Naive B cell (primary cell): ENCODE data around the gene CPZ. TPM values are rescaled to one million over a fixed set of nuclear protein-coding genes. Genes with fewer than 3 reads are reported as not detected.

ENCODE experiments used
- ATAC-seq, 2 donors: fragments of 150-1000 bp; cut with Tn5 transposase; 2 replicates each; pipeline ENCODE4 v1.10.0; 2021; ENCODE audit warnings: low read depth in 2 of 2, mild to moderate bottlenecking in 2 of 2, moderate library complexity in 2 of 2
- DNase-seq: peaks from one replicate; pipeline ENCODE4 v3.0.0; 2022
- H3K27ac Mint-ChIP-seq, 6 donors: one replicate each; pipeline ENCODE4 v1.8.0; 2020 to 2022; ENCODE audit warnings: mild to moderate bottlenecking in 6 of 6, mixed read lengths in 6 of 6, moderate library complexity in 5 of 6, inconsistent platforms in 2 of 6
- H3K27me3 Mint-ChIP-seq, 3 donors: one replicate each; pipeline ENCODE4 v1.8.0; 2021 to 2022; ENCODE audit warnings: mixed read lengths in 3 of 3, mild to moderate bottlenecking in 1 of 3
- H3K36me3 Mint-ChIP-seq, 2 donors: one replicate each; pipeline ENCODE4 v1.8.0; 2020 to 2022; ENCODE audit warnings: mixed read lengths in 2 of 2, inconsistent platforms in 1 of 2, mild to moderate bottlenecking in 1 of 2
- H3K4me1 Mint-ChIP-seq, 3 donors: one replicate each; pipeline ENCODE4 v1.8.0; 2020 to 2022; ENCODE audit warnings: mixed read lengths in 3 of 3, inconsistent platforms in 1 of 3, mild to moderate bottlenecking in 1 of 3, moderate library complexity in 1 of 3
- H3K4me3 Mint-ChIP-seq, 8 donors: one replicate each; pipeline ENCODE4 v1.8.0; 2020 to 2022; ENCODE audit warnings: mild to moderate bottlenecking in 8 of 8, mixed read lengths in 8 of 8, moderate library complexity in 8 of 8, inconsistent platforms in 2 of 8
- H3K9me3 Mint-ChIP-seq, 7 donors: one replicate each; pipeline ENCODE4 v1.8.0; 2020 to 2022; ENCODE audit warnings: mixed read lengths in 7 of 7, mild to moderate bottlenecking in 5 of 7, inconsistent platforms in 2 of 7, moderate library complexity in 1 of 7
- polyA plus RNA-seq, 6 donors: library from polyadenylated mRNA; unstranded; fragments of 300-500 nt; fragmentation: Illumina TruSeq; gene quantifications; one replicate each; pipeline ENCODE4 v1.2.3, GENCODE V29; 2021; ENCODE audit warnings: low read depth in 6 of 6

Gene CPZ
- polyA plus RNA-seq, 6 donors from 2014 or later: not detected

GRCh38 chr4:8607603-8608481 lies 15.3 kb downstream of the CPZ start:
- Mint-ChIP-seq H3K9me3 (peaks cover 0 to 5% (median 0%) of the 10 kb centered on the region in 7 donors), H3K4me1 (peaks cover 0 to 5% (median 3%) of the 10 kb centered on the region in 3 donors)

GRCh38 chr4:8608714-8609391 lies 16.3 kb downstream of the CPZ start:
- Mint-ChIP-seq H3K36me3 (no peaks in the 10 kb centered on the region), H3K4me3 (no peak overlapping the region), H3K9me3 (peaks cover 0 to 5% (median 0%) of the 10 kb centered on the region in 7 donors), H3K27ac (peak overlapping the region in 1 of 6 donors; percentile 8), H3K27me3 (peaks cover 6 to 25% (median 10%) of the 10 kb centered on the region in 3 donors), H3K4me1 (peaks cover 0 to 5% (median 3%) of the 10 kb centered on the region in 3 donors)
- DNase-seq: no peak
- no peak for ATAC-seq

More at GRCh38 chr4:8607603-8608481, 15.3 kb downstream of the CPZ start:
- Mint-ChIP-seq H3K27me3 (peaks cover 6 to 25% (median 10%) of the 10 kb centered on the region in 3 donors), H3K27ac (no peak overlapping the region), H3K36me3 (no peaks in the 10 kb centered on the region), H3K4me3 (no peak overlapping the region)
- no peak for ATAC-seq
- no peak for DNase-seq

- no peak overlapping the region for H3K4me3 Mint-ChIP-seq
- H3K4me1 Mint-ChIP-seq: peaks cover 0 to 5% (median 3%) of the 10 kb centered on the region in 3 donors
- H3K9me3 Mint-ChIP-seq: peaks cover 0 to 5% (median 0%) of the 10 kb centered on the region in 7 donors
- H3K27ac Mint-ChIP-seq: peak overlapping the region in 1 of 6 donors; percentile 8
- H3K27me3 Mint-ChIP-seq: peaks cover 6 to 25% (median 10%) of the 10 kb centered on the region in 3 donors
- DNase-seq (no peak), ATAC-seq (no peak)
- no peaks in the 10 kb centered on the region for H3K36me3 Mint-ChIP-seq
Measured at GRCh38 chr4:8609406-8609805, 16.8 kb downstream of the CPZ start.

- DNase-seq: no peak
- ATAC-seq: no peak
Measured at GRCh38 chr4:8609824-8610350, 17.3 kb downstream of the CPZ start.

GRCh38 chr4:8610858-8611616 lies 18.5 kb downstream of the CPZ start:
- Mint-ChIP-seq H3K4me1 (peaks cover 0 to 5% (median 3%) of the 10 kb centered on the region in 3 donors), H3K27me3 (peaks cover 6 to 25% (median 10%) of the 10 kb centered on the region in 3 donors), H3K4me3 (no peak overlapping the region), H3K9me3 (peaks cover 0 to 5% (median 0%) of the 10 kb centered on the region in 7 donors), H3K27ac (no peak overlapping the region), H3K36me3 (no peaks in the 10 kb centered on the region)
- DNase-seq (no peak), ATAC-seq (no peak)

More at GRCh38 chr4:8609824-8610350, 17.3 kb downstream of the CPZ start:
- no peak overlapping the region for H3K27ac Mint-ChIP-seq
- H3K4me1 Mint-ChIP-seq: peaks cover 0 to 5% (median 3%) of the 10 kb centered on the region in 3 donors
- peaks cover 0 to 5% (median 0%) of the 10 kb centered on the region in 7 donors for H3K9me3 Mint-ChIP-seq
- H3K36me3 Mint-ChIP-seq: no peaks in the 10 kb centered on the region
- H3K4me3 Mint-ChIP-seq: no peak overlapping the region
- peaks cover 6 to 25% (median 10%) of the 10 kb centered on the region in 3 donors for H3K27me3 Mint-ChIP-seq

- no peak for DNase-seq
- no peak for ATAC-seq
- Mint-ChIP-seq H3K27me3 (peaks cover 6 to 25% (median 10%) of the 10 kb centered on the region in 3 donors), H3K4me1 (peaks cover 0 to 5% (median 3%) of the 10 kb centered on the region in 3 donors), H3K4me3 (no peak overlapping the region), H3K9me3 (peaks cover 0 to 5% (median 0%) of the 10 kb centered on the region in 7 donors), H3K27ac (peak overlapping the region in 1 of 6 donors; percentile 70), H3K36me3 (no peaks in the 10 kb centered on the region)
Measured at GRCh38 chr4:8612646-8613045, 20.1 kb downstream of the CPZ start.

- Mint-ChIP-seq H3K4me3 (no peak overlapping the region), H3K27me3 (peaks cover 6 to 23% (median 10%) of the 10 kb centered on the region in 3 donors), H3K27ac (no peak overlapping the region), H3K36me3 (no peaks in the 10 kb centered on the region), H3K4me1 (peaks cover 0 to 5% (median 3%) of the 10 kb centered on the region in 3 donors), H3K9me3 (peaks cover 0 to 5% (median 0%) of the 10 kb centered on the region in 7 donors)
- ATAC-seq: no peak
- DNase-seq: no peak
Measured at GRCh38 chr4:8613421-8614364, 21.1 kb downstream of the CPZ start.

- Mint-ChIP-seq H3K4me1 (no peaks in the 10 kb centered on the region), H3K27me3 (peaks cover 0 to 15% (median 5%) of the 10 kb centered on the region in 3 donors), H3K4me3 (no peak overlapping the region), H3K9me3 (no peaks in the 10 kb centered on the region), H3K36me3 (no peaks in the 10 kb centered on the region), H3K27ac (no peak overlapping the region)
- ATAC-seq (no peak), DNase-seq (no peak)
Measured at GRCh38 chr4:8614365-8615193, 22.0 kb downstream of the CPZ start.

GRCh38 chr4:8615366-8615765 lies 22.8 kb downstream of the CPZ start:
- Mint-ChIP-seq H3K27me3 (peaks cover 0 to 15% (median 5%) of the 10 kb centered on the region in 3 donors), H3K4me1 (no peaks in the 10 kb centered on the region), H3K9me3 (no peaks in the 10 kb centered on the region), H3K36me3 (no peaks in the 10 kb centered on the region), H3K27ac (no peak overlapping the region), H3K4me3 (no peak overlapping the region)
- no peak for ATAC-seq
- no peak for DNase-seq

GRCh38 chr4:8615921-8616787 lies 23.6 kb downstream of the CPZ start:
- Mint-ChIP-seq H3K36me3 (no peaks in the 10 kb centered on the region), H3K27me3 (peaks cover 0 to 8% (median 0%) of the 10 kb centered on the region in 3 donors), H3K4me1 (no peaks in the 10 kb centered on the region), H3K4me3 (no peak overlapping the region), H3K9me3 (no peaks in the 10 kb centered on the region), H3K27ac (no peak overlapping the region)
- no peak for ATAC-seq
- DNase-seq: no peak

GRCh38 chr4:8616831-8617230 lies 24.3 kb downstream of the CPZ start:
- no peaks in the 10 kb centered on the region for H3K9me3 Mint-ChIP-seq
- no peaks in the 10 kb centered on the region for H3K36me3 Mint-ChIP-seq
- no peak for ATAC-seq
- no peak overlapping the region for H3K4me3 Mint-ChIP-seq
- H3K4me1 Mint-ChIP-seq: no peaks in the 10 kb centered on the region
- DNase-seq: no peak
- H3K27me3 Mint-ChIP-seq: peaks cover 0 to 3% (median 0%) of the 10 kb centered on the region in 3 donors
- H3K27ac Mint-ChIP-seq: no peak overlapping the region
